IPS-18c (cell line): Measurements from ENCODE around the gene GNA15.

ENCODE experiments used
- H3K4me3 ChIP-seq: 2 replicates; pipeline ENCODE4 v1.7.0; 2013; ENCODE audit warnings: low read depth, mild to moderate bottlenecking, low read length, moderate library complexity; ENCODE audit not compliant: insufficient read depth
- H3K9me3 ChIP-seq: one replicate; pipeline ENCODE4 v1.6.1; 2013; ENCODE audit warnings: mild to moderate bottlenecking, low read length, moderate library complexity; ENCODE audit not compliant: control insufficient read depth, insufficient read depth

The GNA15 gene

GRCh38 chr19:3115916-3116602 lies 19.8 kb upstream of the GNA15 start:
- Histone ChIP-seq H3K9me3 (no peaks in the 10 kb centered on the region), H3K4me3 (no peak overlapping the region)

DNA sequence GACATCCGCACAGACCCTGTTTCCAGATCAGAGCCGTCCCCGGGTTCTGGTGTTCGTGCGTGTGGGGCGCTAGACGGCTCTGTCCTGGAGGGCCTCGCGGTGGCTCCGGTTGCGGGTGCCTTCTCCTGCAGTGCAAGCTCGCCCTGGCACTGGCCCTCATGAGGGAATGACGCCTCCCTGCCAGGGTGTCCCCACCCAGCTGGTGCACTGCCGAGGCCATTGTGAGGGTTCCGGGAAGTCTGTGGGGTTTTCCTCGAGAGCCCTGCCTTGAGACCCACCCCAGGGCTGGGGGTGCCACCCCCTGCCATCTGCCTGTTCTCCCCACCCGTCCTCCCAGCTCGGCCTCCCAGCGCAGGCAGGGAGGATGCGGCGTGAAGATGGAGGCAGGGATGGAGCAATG lies 19.2 kb upstream of the GNA15 start:
- H3K4me3 ChIP-seq, result no peak overlapping the region
- H3K9me3 ChIP-seq, result no peaks in the 10 kb centered on the region

DNA sequence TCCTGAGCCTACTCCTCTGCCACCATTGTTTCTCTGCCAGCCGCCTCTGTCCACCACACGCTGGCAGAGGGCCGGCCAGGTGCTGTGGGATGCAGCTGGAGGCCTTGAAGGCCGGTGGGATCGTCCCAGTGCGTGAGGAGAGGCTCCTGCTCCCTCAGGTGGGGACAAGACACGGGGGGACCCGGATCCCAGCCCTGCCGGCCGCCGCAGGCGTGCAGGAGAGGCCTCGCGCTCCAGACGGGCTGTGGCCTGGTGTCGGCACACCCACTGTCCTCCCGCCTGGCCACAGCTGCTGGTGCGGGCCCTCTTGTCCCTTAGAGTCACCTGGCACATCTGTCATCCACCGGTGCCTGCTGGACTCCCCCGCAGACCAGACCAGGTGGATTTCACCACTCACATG lies 18.1 kb upstream of the GNA15 start:
- Histone ChIP-seq H3K4me3 (no peak overlapping the region), H3K9me3 (no peaks in the 10 kb centered on the region)

- Histone ChIP-seq H3K9me3 (no peaks in the 10 kb centered on the region), H3K4me3 (no peak overlapping the region)
These were observed 17.4 kb upstream of the GNA15 start for GRCh38 chr19:3118232-3119070.

DNA sequence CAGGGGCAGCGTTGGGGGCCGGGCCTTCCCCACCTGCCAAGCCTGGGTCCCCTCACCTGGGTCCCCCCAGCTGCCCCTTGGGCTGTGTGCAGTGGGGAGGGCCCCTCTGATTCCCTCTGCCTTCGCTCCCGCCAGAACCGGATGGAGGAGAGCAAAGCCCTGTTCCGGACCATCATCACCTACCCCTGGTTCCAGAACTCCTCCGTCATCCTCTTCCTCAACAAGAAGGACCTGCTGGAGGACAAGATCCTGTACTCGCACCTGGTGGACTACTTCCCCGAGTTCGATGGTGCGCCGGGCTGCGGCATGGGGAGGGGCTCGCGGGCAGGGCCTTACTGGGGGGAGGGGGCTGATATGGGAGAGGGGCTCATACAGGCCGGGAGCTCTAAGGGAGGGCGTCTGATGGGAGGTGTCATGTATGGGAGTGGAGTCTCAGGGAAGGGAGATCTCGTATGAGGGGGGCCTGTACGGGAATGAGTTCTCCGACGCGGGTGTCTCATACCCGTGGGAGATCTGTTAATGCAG lies 16.7 kb upstream of the GNA15 start:
- no peaks in the 10 kb centered on the region for H3K9me3 ChIP-seq

DNA sequence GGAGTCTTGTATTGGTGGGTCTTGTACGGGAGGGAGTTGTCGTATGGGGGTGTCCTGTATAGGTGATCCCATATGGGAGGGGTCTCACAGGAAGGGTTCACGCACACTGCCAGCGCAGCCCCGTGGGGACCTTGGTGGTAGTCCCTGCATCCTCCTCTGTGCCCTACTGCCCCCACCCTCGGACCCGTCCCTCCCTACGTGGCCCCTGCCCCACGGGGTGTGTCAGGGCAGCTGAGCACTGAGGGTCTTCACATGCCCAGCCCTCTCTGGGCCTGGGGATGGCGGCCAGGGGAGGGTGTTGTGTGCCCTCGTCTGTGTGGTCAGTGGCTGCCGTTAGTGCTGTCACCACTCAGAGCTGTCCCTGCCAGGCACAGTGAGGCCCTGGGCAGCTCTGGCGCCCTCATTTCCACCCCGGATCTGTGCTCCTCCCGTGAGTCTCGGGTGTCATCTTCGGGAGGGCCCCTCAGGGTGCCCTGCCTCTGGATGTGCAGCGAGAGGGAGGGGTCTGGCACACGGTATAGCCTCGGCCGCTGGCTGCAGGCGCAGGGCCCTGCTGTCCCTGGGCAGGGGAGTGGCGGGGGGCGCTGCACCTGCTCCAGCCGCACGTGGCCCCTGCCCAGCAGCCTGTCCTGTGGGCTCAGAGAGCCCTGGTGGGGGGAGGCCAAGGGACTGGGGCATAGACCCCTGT lies 16.0 kb upstream of the GNA15 start:
- no peaks in the 10 kb centered on the region for H3K9me3 ChIP-seq
- H3K4me3 ChIP-seq, result no peak overlapping the region

More for the DNA sequence above, 16.7 kb upstream of the GNA15 start:
- H3K4me3 ChIP-seq, result no peak overlapping the region

- Histone ChIP-seq H3K4me3 (no peak overlapping the region), H3K9me3 (no peaks in the 10 kb centered on the region)
These were observed 15.1 kb upstream of the GNA15 start for GRCh38 chr19:3120611-3121276.

DNA sequence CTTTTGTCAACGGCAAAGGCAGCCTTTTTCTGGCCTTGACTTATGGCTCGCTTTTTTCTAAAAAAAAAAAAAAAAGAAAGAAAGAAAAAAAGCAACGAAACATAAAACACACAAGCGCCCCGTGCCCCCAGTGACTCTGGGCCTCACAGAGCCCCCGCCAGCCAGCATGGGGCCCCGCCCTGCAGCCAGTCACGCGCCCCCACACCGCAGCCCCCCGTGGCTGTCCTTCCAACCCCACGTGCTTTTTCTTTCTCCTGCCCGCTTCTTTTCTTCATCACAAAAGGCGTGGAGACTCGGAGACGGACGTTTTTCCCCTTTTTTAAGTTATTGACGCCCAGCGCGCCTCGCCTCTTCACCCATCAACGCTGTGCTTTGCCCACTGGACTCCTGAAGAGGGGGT lies 14.4 kb upstream of the GNA15 start:
- no peak overlapping the region for H3K4me3 ChIP-seq
- H3K9me3 ChIP-seq, result no peaks in the 10 kb centered on the region

- Histone ChIP-seq H3K9me3 (no peaks in the 10 kb centered on the region), H3K4me3 (no peak overlapping the region)
These were observed 13.9 kb upstream of the GNA15 start for GRCh38 chr19:3121821-3122511.

DNA sequence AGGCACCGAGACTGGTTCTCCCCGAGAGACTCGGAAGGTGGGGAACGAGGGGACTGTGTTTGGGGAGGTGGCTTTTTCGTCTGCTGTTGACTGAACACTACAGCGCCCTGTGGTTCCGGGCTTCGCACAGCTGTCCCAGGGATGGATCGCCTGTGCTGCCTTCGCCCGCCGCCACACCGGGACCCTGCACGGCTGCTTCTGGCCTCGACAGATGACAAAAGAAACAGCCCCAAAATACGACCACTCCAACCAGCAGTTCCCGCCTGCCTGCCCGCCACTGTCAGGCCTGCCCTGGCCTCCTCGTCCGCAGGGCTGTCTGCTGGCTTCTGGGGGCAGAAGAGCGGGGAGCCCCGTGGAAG lies 13.3 kb upstream of the GNA15 start:
- H3K4me3 ChIP-seq, result no peak overlapping the region
- H3K9me3 ChIP-seq, result no peaks in the 10 kb centered on the region

GRCh38 chr19:3123088-3123721 lies 12.6 kb upstream of the GNA15 start:
- no peaks in the 10 kb centered on the region for H3K9me3 ChIP-seq
- H3K4me3 ChIP-seq, result no peak overlapping the region

DNA sequence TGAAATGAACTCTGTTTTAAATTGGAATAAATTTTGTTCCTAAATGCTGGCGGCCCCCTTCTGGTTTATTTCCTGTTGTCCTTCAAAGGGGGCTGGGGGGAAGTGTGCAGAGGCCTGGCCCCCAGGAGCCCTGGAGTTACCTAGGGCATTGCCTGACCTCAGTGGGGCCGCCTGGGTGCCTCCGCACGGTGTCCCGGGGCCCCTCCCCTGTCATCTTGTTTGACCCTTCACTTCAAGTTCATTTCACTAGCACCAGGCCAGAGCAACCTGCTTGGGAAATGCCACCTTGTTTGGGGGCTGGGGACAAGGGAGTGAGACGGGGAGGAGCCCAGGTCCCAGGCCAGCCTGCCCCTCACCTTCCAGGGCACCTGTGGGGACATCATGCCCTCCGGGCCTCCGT lies 11.9 kb upstream of the GNA15 start:
- Histone ChIP-seq H3K9me3 (no peaks in the 10 kb centered on the region), H3K4me3 (no peak overlapping the region)

- Histone ChIP-seq H3K9me3 (no peaks in the 10 kb centered on the region), H3K4me3 (no peak overlapping the region)
These were observed 11.2 kb upstream of the GNA15 start for GRCh38 chr19:3124630-3125029.

GRCh38 chr19:3125900-3126524 lies 9.8 kb upstream of the GNA15 start:
- H3K4me3 ChIP-seq, result no peak overlapping the region
- no peaks in the 10 kb centered on the region for H3K9me3 ChIP-seq

GRCh38 chr19:3129112-3129511 lies 6.7 kb upstream of the GNA15 start:
- H3K4me3 ChIP-seq, result no peak overlapping the region
- no peaks in the 10 kb centered on the region for H3K9me3 ChIP-seq

DNA sequence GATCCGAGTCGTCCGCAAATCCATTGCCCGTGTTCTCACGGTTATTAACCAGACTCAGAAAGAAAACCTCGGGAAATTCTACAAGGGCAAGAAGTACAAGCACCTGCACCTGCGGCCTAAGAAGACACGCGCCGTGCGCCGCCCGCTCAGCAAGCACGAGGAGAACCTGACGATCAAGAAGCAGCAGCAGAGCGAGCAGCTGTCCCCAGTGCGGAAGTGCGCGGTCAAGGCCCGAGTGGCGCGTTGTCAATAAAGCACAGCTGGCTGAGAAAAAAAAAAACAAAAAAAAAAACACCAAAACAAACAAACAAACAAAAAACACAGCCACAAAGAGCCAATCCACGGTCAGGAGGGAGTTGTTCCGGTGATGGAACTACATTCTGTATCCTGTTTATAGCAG lies 4.7 kb upstream of the GNA15 start:
- no peaks in the 10 kb centered on the region for H3K9me3 ChIP-seq
- H3K4me3 ChIP-seq, result no peak overlapping the region
